DND-41 (cell line): ENCODE data around the gene SFXN2.

ENCODE experiments used
- ATAC-seq: fragments of 200-7000 bp; cut with Tn5 transposase; 3 replicates; pipeline ENCODE4 v1.9.1; 2021; ENCODE audit warnings: low read depth; ENCODE audit not compliant: insufficient read depth
- DNase-seq: peaks from one replicate; pipeline ENCODE4 v3.0.0-alpha.2; 2020
- H2AFZ ChIP-seq: 2 replicates; pipeline ENCODE4 v1.6.0; 2012; ENCODE audit warnings: low read depth, low read length
- H3K27ac ChIP-seq: 2 replicates; pipeline ENCODE4 v1.5.1; 2012; ENCODE audit warnings: low read length, inconsistent platforms
- H3K27me3 ChIP-seq: fragments of 200-600 bp; sonication (generic); 2 replicates; pipeline ENCODE4 v1.6.0; 2012; ENCODE audit warnings: low read length, mild to moderate bottlenecking, inconsistent platforms; ENCODE audit not compliant: insufficient read depth, poor library complexity
- H3K36me3 ChIP-seq: 2 replicates; pipeline ENCODE4 v1.5.1; 2012; ENCODE audit warnings: low read length, inconsistent platforms; ENCODE audit not compliant: insufficient read depth
- H3K4me1 ChIP-seq: 2 replicates; pipeline ENCODE4 v1.5.1; 2012; ENCODE audit warnings: mild to moderate bottlenecking, low read length; ENCODE audit not compliant: insufficient read depth
- H3K4me2 ChIP-seq: 2 replicates; pipeline ENCODE4 v1.6.0; 2012; ENCODE audit warnings: mild to moderate bottlenecking, moderate library complexity, low read length, inconsistent platforms; ENCODE audit not compliant: insufficient read depth
- H3K4me3 ChIP-seq, 2 experiments: fragments of 200-600 bp in 1 of 2; shearing (Covaris generic) in 1 of 2; 2 replicates each; pipeline ENCODE4 v1.5.1; 2012 to 2016; ENCODE audit warnings: inconsistent platforms in 2 of 2, low read length in 2 of 2, mild to moderate bottlenecking in 2 of 2, low read depth in 1 of 2, moderate library complexity in 1 of 2
- H3K79me2 ChIP-seq: 2 replicates; pipeline ENCODE4 v1.6.0; 2012; ENCODE audit warnings: low read length, inconsistent platforms; ENCODE audit not compliant: insufficient read depth
- H3K9ac ChIP-seq: 2 replicates; pipeline ENCODE4 v1.6.0; 2012; ENCODE audit warnings: low read depth, mild to moderate bottlenecking, inconsistent platforms, low read length, moderate library complexity
- H3K9me3 ChIP-seq: 2 replicates; pipeline ENCODE4 v1.5.1; 2012; ENCODE audit warnings: low read length, moderate library complexity, mild to moderate bottlenecking, inconsistent platforms; ENCODE audit not compliant: insufficient read depth, severe bottlenecking
- H4K20me1 ChIP-seq: 2 replicates; pipeline ENCODE4 v1.6.0; 2012; ENCODE audit warnings: low read length; ENCODE audit not compliant: insufficient read depth
- CTCF ChIP-seq: IDR thresholded peaks from 2 replicates; pipeline ENCODE4 v1.5.1; 2012; ENCODE audit warnings: borderline replicate concordance, low read length, moderate library complexity, mild to moderate bottlenecking; ENCODE audit not compliant: poor library complexity, severe bottlenecking; ENCODE audit errors: extremely low read depth
- EZH2 ChIP-seq: IDR thresholded peaks from 3 replicates; pipeline ENCODE4 v1.6.1; 2012; ENCODE audit warnings: borderline replicate concordance, low read depth, mild to moderate bottlenecking, moderate library complexity, low read length, inconsistent platforms; ENCODE audit not compliant: severe bottlenecking

SFXN2 gene

GRCh38 chr10:102712089-102712488, 2.3 kb upstream of the SFXN2 start:
- Histone ChIP-seq H4K20me1 (peaks cover 8% of the 10 kb centered on the region; the same call in 1 of the 2 replicates), H2AFZ (no peak overlapping the region), H3K4me2 (no peak overlapping the region), H3K36me3 (peaks cover 3% of the 10 kb centered on the region), H3K9me3 (no peaks in the 10 kb centered on the region), H3K27ac (no peak overlapping the region), H3K4me3 (no peak overlapping the region), H3K27me3 (no peaks in the 10 kb centered on the region), H3K9ac (no peak overlapping the region), H3K79me2 (peaks cover 31% of the 10 kb centered on the region), H3K4me1 (peaks cover 31% of the 10 kb centered on the region)
- ATAC-seq: no peak
- TF ChIP-seq EZH2: no peak
- no peak for TF ChIP-seq CTCF
- DNase-seq: no peak

GRCh38 chr10:102712843-102713538, 1.4 kb upstream of the SFXN2 start:
- H3K4me2 ChIP-seq: peak overlapping the region; percentile 82
- H2AFZ ChIP-seq: peak overlapping the region; percentile 80
- H3K27me3 ChIP-seq: no peaks in the 10 kb centered on the region
- H3K27ac ChIP-seq: peak overlapping the region; percentile 55
- TF ChIP-seq EZH2 (no peak), CTCF (no peak)
- DNase-seq (no peak), ATAC-seq (no peak)
- peak overlapping the region; percentile 84 for H3K9ac ChIP-seq
- peaks cover 36% of the 10 kb centered on the region for H3K79me2 ChIP-seq
- H4K20me1 ChIP-seq: peaks cover 12% of the 10 kb centered on the region; the same call in 1 of the 2 replicates
- no peaks in the 10 kb centered on the region for H3K9me3 ChIP-seq
- H3K36me3 ChIP-seq: peaks cover 12% of the 10 kb centered on the region
- peaks cover 40% of the 10 kb centered on the region for H3K4me1 ChIP-seq
- H3K4me3 ChIP-seq: peak overlapping the region; percentile 98; a peak in 3 of 4 replicates

GRCh38 chr10:102713539-102713813, 960 bp upstream of the SFXN2 start:
- Histone ChIP-seq H4K20me1 (peaks cover 17% of the 10 kb centered on the region; the same call in 1 of the 2 replicates), H3K9ac (peak overlapping the region; percentile 84), H3K4me3 (peak overlapping the region; percentile 98; a peak in 3 of 4 replicates), H3K27me3 (no peaks in the 10 kb centered on the region), H3K79me2 (peaks cover 41% of the 10 kb centered on the region), H2AFZ (peak overlapping the region; percentile 80), H3K36me3 (peaks cover 17% of the 10 kb centered on the region), H3K9me3 (no peaks in the 10 kb centered on the region), H3K4me2 (peak overlapping the region; percentile 82), H3K4me1 (peaks cover 45% of the 10 kb centered on the region), H3K27ac (peak overlapping the region; percentile 55)
- peak; percentile 38 for ATAC-seq
- TF ChIP-seq CTCF (no peak), EZH2 (no peak)
- DNase-seq: no peak
